RCC 7860 (cell line): ENCODE data around the gene GYG1.

Experiments
- DNase-seq: peaks from one replicate; pipeline ENCODE4 v3.0.0-alpha.2; 2015; ENCODE audit warnings: low spot score
- FAIRE-seq: peaks from 2 replicates; lab custom pipeline; 2012; peaks lifted over from hg19 to GRCh38; lab: Jason Lieb, UNC

The GYG1 gene

GRCh38 chr3:148991219-148992026 is at the start of gene GYG1:
TSS of gene GYG1 (plus strand) at chr3:148991540. CDS start at chr3:148991641, 101 bp downstream.
- DNase-seq: peak; percentile 70
- no peak for FAIRE-seq

DNA sequence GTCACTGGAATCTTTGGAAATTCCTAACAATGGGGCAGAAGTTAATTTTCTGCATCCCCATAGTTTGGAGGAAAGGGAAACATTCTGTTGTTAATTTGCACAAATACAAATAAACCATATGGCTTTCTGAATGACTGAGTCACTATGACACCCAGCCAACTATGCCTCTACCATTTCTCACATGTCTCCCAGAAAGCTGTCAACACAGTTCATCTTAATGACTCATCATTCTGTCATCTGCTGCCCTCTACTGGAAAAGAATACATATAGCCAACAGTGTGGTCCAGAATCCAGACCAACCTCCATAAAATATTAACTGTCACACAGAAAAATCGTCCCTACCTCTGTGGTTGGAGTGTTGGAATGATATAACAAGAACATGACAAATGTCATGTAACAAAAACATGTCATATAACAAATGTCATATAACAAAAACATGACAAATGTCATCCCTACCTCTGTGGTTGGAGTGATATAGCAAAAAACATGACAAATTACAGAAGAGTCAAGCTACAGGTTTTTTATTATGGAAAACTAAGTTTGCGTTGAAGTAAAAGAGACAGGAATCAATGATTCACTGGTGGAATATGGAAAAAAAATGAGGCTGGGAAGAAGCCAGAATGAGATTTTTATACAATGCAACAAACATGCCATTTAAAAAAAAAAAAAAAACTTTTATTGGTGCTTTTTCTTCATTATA is 47.7 kb upstream of the GYG1 start:
- FAIRE-seq (peak; percentile 94), DNase-seq (peak; percentile 82)

DNA sequence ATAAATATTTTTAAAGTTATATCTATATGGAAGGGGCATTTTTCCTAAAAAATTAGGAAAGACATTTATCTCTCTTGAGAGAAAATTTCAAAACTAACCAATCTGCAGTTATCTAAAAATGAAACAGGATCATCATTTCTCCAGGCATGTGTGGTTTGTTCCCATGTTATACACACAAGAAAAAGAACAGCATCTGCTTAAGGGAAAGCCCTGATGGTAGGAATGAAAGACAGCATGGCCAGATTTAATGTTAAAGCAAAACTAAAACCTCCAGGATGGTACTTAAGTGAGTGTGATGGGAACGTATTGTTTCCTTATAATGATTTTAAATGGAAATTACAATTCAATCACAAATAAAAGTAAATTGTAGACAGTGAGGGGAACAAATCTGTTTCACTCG is 46.2 kb upstream of the GYG1 start:
- no peak for FAIRE-seq

DNA sequence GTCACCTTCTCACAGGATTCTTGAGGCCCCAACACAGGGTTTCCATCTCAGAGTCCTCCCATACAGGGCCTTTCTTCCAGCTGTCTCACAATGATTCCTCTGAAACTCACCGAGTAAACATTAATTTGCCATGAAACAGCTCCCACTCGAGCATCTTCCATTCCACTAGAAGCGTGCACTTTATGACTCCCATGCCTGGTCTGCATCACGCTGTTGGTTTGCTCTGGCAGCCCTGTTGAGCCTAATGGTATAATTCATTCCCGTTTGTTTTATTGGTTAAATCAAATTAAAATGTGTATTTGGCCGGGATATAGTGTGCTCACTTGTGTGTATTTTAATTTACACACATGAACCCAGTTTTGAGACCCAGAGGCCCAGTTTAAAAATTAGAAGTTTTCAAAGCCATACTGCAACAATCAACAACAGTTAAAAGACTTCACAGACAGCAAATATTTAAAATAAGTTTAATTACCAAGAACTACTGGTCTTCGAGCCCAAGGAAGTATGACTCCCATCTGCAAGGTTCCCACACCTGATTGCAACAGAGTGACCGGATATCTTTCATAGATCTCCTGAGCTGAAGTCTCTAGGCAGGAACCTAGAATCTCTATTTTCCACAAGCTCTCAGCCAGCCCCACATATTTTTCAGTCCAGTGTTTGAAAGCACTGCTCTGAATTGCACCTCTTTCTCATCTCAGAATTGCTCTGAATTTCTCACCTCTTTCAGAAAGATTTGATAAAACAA is 42.3 kb upstream of the GYG1 start:
- FAIRE-seq: no peak
- DNase-seq: no peak

More for the DNA sequence above, 46.2 kb upstream of the GYG1 start:
- no peak for DNase-seq

DNA sequence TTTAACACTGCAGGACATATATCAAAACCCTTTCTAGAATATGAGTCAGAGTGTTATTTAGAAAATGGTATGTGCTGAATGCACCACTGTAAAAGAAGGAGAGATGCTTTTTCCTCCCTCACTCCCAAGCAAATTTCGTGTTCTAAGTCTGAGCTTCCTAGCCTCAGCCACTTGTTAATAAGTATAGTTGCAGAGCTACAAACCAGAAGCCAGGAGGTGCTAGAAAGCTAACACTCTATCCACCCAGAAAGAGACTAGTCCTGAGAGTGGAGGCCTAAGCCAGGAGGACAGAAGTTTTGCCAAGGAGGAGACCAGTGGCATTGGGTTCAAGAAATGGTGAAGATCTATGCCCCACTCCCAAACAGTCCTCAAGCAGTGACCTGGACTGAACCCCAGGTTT is 40.5 kb upstream of the GYG1 start:
- no peak for FAIRE-seq
- no peak for DNase-seq

DNA sequence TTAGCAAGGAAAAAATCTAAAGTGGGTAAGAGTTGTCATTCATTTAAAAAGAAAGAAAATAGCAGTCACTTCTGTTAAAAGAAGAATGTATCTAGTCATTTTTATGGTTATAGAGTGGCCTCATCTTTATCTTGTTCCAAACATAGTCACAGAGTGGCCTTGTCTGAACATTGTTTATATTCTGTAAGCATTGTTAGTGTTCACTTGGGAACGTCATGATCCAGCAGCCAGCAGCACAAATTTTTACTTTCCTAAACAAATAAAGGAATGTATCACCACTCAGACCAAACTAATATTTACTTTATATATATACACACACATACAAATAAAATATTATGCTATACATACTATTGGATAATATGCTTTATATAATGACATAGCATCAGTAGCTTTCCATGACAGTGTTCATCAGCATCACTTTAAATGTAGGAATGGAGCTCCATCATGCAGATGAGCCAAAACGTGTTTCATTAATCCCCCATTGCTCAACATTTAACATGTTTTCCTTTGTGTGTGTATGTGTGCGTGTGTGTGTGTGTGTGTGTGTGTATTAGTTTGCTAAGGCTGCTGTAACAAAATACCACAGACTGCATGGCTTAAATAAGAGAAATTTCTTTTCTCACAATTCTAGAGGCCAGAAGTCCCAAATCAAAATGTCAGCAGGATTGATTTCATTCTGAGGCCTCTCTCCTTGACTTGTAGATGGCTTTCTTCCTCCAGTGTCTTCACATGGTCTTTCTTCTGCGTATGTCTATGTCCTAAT is 39.6 kb upstream of the GYG1 start:
- FAIRE-seq: no peak
- no peak for DNase-seq

- DNase-seq: no peak
These were observed 38.2 kb upstream of the GYG1 start for GRCh38 chr3:148953094-148953493.

GRCh38 chr3:148954981-148955380 is 36.4 kb upstream of the GYG1 start:
- DNase-seq: no peak
- no peak for FAIRE-seq

More at GRCh38 chr3:148953094-148953493, 38.2 kb upstream of the GYG1 start:
- no peak for FAIRE-seq

DNA sequence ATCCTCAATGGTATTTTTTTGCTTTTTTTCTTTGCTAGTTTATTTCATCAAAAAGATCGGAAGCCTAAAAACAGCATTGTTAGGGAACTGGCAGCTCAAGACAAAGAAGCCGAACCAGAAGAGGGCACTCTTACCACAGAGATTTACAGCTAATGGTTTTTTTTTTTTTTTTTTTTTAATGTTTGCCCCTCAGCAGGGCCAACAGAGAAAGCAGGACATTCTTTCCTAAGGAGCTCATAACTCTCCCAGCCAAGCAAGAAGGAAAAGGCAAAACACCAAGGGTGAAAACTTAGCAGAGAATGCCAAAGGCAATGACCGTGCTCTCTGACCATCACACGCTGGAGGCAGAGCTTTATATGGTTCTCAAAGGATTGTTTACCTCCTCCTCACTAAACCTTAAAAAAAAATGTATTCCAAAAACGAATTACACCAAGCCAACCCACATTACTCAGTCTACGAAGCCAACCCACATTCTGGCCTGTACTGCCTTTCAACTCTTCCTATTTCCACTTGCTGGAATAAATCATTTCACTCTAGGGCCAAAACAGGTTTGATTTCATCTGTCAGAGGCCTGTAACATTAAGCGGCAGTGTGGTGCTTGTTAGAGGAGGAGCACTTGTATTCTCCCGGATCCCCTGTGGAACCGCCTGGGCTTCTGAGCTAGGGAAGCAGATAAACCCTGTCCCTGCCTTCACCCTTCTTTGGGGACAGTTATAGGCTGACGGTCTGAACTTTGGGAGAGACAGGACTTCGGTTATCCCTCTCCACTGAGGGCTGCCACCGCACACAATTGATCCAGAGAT is 35.6 kb upstream of the GYG1 start:
- peak; percentile 77 for FAIRE-seq
- DNase-seq: peak; percentile 58

- DNase-seq (no peak), FAIRE-seq (no peak)
These were observed 33.8 kb upstream of the GYG1 start for GRCh38 chr3:148957586-148957985.

- no peak for FAIRE-seq
- no peak for DNase-seq
These were observed 32.6 kb upstream of the GYG1 start for GRCh38 chr3:148958696-148959095.

DNA sequence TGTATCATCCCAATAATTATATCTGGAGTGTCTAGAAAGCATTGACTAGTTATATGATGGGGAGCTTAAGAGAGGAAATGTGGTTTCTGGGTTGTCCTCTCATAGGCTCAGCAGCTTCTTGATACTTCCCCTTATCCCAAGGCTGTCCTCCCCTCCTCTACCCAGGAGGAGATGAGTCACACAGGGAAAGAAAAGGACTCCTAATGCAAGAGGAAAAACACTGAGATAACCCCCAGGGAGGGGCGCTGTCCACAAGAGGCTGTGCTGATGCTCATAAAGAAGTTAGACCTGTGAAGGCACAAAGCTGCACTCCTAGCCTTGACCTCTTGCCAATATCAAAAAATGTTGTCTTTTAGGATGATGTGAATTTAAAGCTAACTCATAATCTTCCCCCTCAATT is 28.8 kb upstream of the GYG1 start:
- FAIRE-seq (no peak), DNase-seq (peak; percentile 56)

DNA sequence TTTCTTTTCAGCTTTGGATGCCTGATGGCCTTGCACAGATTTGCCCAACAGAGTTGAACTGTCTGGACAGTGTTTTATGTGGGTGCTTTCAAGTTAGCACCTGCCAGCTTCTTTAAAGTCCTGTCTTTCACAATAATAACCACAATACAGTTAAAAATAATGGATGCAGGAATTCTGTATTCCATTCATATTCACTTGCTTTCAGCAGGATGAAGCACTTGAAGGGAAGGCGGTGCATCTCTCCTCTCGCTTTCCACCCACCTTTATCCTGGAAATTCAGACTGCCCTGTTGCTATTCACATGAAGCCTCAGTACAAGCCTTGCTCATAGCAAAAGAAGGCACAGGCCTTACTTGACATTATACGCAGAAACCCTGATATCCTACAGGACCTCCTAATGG is 26.5 kb upstream of the GYG1 start:
- FAIRE-seq (no peak), DNase-seq (no peak)

DNA sequence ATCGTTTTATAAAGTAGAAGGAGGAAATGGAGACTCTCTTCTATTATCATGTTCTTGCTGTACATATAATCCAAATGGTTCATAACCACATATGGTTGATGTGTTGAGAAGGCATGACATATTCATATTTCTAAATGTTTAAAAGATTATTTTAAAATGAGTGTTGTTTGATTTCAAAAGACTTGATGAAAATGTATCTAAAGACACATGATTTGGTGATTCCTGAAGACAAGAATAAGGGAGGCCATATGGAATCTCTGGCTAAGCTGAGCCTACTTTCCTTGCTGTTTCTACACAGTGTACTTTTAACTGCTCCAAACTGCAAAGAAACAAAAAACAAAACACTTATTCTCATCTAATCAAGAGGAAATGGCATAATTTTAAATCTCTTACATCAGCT is 23.0 kb upstream of the GYG1 start:
- DNase-seq: no peak
- no peak for FAIRE-seq

GRCh38 chr3:148970271-148970670 is 21.1 kb upstream of the GYG1 start:
- FAIRE-seq (no peak), DNase-seq (no peak)

DNA sequence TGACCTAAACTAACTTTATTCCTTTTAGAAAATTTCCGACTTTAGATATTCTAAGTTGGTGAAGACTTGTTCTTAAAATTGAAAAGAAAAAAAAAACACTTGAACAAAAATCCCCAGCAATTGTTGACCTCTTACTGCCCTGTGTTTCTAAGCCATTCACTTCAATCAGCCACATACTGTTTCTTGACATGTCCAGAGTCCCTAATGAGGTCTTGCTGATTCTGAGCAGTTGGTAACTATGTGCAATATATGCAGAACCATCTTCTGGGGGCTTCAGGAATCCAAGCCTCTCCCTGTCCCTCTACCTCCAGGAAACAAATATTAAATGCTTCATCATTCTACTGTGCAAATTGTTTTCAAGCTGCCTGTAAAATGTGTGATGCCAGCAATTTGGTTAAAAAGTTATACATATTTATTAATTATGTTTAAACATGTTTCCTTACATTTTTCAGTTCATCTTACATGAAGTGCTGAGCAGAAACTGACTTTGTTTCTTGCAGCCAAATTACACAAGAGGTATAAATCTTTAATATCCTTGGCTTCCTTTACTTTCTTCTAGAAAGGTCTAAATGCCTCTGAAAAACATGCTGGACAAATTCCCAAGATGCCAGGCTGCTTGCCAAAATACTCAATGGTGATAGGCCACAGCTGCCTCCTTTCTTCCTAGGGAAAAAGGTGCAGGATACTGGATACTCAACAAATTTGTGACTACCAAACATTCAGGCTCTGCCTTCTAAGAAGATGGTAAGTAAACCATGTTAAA is 19.8 kb upstream of the GYG1 start:
- FAIRE-seq: no peak
- DNase-seq: no peak

GRCh38 chr3:148974726-148975125 is 16.6 kb upstream of the GYG1 start:
- FAIRE-seq (no peak), DNase-seq (no peak)

DNA sequence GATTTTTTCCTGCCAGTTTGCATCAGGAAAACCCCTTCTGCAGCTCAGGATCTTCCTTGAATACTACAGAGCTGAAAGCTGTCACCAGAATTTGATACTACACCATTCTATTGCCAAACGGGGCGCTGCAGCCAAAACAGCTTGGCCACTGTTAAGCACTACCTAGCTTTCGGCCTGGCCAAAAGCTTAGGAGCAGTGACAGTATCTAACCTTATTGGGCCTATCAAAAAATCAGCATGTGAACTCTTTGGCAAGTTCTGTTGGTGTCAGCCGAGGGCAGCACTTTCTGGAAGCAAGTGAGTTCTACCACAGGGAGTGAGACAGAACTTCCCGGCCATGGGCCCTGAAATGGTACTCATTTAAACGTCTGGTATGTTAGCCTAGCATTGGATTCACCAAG is 16.1 kb upstream of the GYG1 start:
- no peak for FAIRE-seq
- DNase-seq: no peak

DNA sequence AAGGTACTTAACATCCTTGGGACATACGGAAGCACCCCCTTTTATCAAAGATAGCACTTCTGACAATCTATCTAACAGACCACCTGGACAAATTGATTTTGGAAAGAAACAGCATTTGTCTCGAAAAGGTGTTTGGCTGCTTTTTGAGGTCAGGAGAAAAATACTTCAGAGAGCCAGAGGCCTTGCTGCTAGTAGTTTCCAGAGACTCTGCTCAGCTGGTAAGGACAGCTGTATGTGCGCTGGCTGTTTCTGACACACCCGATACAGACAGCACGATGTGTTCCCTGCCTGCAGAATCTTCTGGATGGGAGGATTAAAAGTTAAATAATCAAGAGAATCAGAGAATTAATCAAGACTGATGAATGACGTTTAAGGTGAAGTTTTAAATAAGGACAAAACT is 15.6 kb upstream of the GYG1 start:
- no peak for DNase-seq
- FAIRE-seq: no peak
